ENCODE data around the gene BTN1A1. TPM values are rescaled to one million over a fixed set of nuclear protein-coding genes. Genes with fewer than 3 reads are reported as not detected.
"Not testable (repeated sequence)": the region's sequence is repeated elsewhere in the genome, so short reads cannot be mapped to it uniquely, and the experiment has no call there.

BTN1A1 gene
- total RNA-seq, 1 experiment from 2014 or later: not detected

DNA sequence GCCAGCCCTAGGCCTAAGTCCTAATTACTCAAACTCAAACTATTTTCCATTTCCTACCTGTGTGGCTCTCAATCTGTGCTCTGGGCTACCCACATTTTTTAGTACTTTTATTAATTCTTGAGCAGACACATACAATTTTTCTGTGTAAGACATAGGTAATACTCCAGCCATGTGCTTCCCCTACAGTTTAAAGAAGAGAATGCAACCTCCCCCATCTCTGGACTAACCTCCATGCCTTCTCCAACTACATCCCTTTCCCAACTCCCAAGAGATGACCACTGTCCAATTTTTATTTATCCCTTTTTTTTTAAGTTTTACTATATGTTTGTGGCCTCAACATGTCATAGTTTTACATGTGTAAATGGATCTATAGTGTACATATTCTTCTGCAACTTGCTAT is 43.9 kb downstream of the BTN1A1 start:
- Histone ChIP-seq H3K27me3 (no peaks in the 10 kb centered on the region), H3K36me3 (peaks cover 24% of the 10 kb centered on the region), H3K4me3 (no peak overlapping the region), H3K9me3 (no peaks in the 10 kb centered on the region)
- no peak for DNase-seq

GRCh38 chr6:26544473-26544872 is 44.4 kb downstream of the BTN1A1 start:
- H3K36me3 ChIP-seq: peaks cover 24% of the 10 kb centered on the region
- H3K4me3 ChIP-seq: no peak overlapping the region
- no peak for DNase-seq
- no peaks in the 10 kb centered on the region for H3K9me3 ChIP-seq
- H3K27me3 ChIP-seq: no peaks in the 10 kb centered on the region

GRCh38 chr6:26545627-26546026 is 45.5 kb downstream of the BTN1A1 start:
- no peak for DNase-seq
- Histone ChIP-seq H3K4me3 (no peak overlapping the region), H3K36me3 (peaks cover 21% of the 10 kb centered on the region), H3K9me3 (no peaks in the 10 kb centered on the region), H3K27me3 (no peaks in the 10 kb centered on the region)

DNA sequence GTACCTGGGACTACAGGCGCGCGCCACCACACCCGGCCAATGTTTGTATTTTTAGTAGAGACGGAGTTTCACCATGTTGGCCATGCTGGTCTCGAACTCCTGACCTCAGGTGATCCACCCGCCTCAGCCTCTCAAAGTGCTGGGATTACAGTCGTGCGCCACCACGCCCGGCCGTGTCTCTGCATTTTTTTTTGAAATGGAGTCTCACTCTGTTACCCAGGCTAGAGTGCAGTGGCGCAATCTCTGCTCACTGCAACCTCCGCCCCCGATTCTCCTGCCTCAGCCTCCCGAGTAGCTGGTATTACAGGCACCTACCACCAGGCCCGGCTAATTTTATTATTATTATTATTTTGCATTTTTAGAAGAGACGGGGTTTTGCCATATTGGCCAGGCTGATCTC is 47.3 kb downstream of the BTN1A1 start:
- peaks cover 18% of the 10 kb centered on the region for H3K36me3 ChIP-seq
- not testable (repeated sequence) for DNase-seq, H3K4me3 ChIP-seq, H3K9me3 ChIP-seq, H3K27me3 ChIP-seq

- Histone ChIP-seq H3K4me3 (peak overlapping the region; percentile 52), H3K27me3 (no peaks in the 10 kb centered on the region)
- peak; percentile 70 for DNase-seq
Measured at GRCh38 chr6:26550250-26550993, 50.3 kb downstream of the BTN1A1 start.

DNA sequence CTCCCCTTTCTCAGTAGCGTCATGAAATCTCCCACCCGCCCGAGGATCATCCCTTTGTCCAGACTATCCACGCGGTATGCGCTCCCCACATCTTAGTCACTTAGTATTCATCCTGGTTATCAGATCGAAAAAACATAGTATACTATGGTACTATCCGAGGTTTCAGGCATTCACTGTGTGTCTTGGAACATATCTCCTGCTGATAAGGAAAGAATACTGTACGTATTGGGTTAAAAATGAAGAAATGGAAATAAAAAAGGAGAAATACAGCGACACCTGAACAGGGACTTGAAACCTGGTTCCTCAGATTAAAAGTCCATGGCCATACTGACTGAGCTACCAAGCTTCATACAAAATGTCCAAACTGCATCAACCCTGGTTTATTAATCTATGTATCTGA is 52.1 kb downstream of the BTN1A1 start:
- DNase-seq: no peak
- Histone ChIP-seq H3K4me3 (no peak overlapping the region), H3K27me3 (no peaks in the 10 kb centered on the region), H3K36me3 (no peaks in the 10 kb centered on the region), H3K9me3 (no peaks in the 10 kb centered on the region)

More at GRCh38 chr6:26550250-26550993, 50.3 kb downstream of the BTN1A1 start:
- peaks cover 2% of the 10 kb centered on the region; the same call in 1 of the 2 replicates for H3K36me3 ChIP-seq
- no peaks in the 10 kb centered on the region for H3K9me3 ChIP-seq

GRCh38 chr6:26552640-26553188 is 52.6 kb downstream of the BTN1A1 start:
- Histone ChIP-seq H3K36me3 (no peaks in the 10 kb centered on the region), H3K4me3 (peak overlapping the region; percentile 53), H3K27me3 (no peaks in the 10 kb centered on the region), H3K9me3 (no peaks in the 10 kb centered on the region)
- no peak for DNase-seq

DNA sequence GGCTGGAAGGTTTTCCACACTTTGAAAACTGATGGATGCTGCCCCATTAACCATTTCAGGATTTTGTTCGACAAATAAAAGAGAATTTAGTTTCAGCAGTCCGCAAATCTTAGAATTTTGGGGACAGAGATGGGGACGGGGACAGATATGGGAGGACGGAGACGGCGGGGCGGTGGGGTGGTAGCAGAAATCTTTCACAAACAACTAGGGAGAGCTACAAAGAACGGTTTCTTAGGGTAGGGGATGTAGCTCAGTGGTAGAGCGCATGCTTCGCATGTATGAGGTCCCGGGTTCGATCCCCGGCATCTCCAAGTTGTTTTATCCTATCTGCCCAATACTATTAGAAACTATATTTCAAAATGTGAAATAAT is 53.1 kb downstream of the BTN1A1 start:
- no peaks in the 10 kb centered on the region for H3K9me3 ChIP-seq
- no peaks in the 10 kb centered on the region for H3K36me3 ChIP-seq
- peak overlapping the region; percentile 53 for H3K4me3 ChIP-seq
- H3K27me3 ChIP-seq: no peaks in the 10 kb centered on the region
- peak; percentile 49 for DNase-seq

DNA sequence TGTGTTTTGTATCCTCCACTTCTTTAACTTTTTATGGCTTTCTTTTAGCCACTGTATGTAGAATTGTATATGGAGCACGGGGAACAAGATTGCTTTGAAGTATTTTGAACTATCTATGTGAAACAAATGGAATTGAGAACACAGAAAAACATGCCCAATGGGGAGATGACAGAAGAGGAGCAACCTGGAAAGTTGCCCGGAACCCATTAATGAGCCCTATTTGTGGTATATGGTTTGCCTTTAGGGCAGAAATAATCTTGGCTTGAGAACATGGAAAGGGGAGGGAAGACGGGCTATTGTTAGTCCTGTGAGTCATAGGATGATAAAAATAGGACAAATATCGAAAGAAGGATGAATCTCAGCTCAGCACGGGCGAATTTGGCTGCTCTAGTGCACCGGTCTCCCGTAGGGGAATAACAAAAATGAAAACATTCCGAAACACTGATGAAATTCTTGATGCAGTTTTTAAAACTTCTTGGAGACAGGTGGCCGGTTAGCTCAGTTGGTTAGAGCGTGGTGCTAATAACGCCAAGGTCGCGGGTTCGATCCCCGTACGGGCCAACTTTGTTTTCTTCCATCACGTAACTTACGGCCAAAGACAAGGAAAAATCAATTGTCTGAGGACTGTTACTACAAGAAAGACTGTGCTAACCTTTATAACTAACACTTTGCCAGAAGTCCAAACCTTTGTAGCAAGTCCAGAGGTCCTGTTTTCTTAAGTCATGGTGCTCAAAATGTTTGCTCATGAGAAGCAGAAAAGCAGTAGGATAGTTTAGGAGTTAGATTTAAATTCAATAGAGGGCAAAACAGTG is 53.7 kb downstream of the BTN1A1 start:
- H3K9me3 ChIP-seq: no peaks in the 10 kb centered on the region

DNA sequence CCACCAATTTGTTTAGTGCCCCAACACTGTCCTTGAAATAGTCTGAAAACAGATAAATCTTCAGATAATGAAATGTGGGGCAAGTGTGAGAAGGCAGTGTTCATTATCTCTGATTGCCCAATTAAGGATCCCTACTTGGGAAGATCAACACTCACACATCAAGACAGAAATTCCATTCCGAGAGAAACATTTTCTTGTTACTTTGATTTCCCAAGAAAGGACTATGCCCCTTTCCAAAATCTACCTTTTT is 54.3 kb downstream of the BTN1A1 start:
- Histone ChIP-seq H3K4me3 (peak overlapping the region; percentile 53), H3K27me3 (no peaks in the 10 kb centered on the region), H3K36me3 (no peaks in the 10 kb centered on the region), H3K9me3 (no peaks in the 10 kb centered on the region)
- no peak for DNase-seq

More for the DNA sequence above, 53.7 kb downstream of the BTN1A1 start:
- Histone ChIP-seq H3K4me3 (peak overlapping the region; percentile 53), H3K27me3 (no peaks in the 10 kb centered on the region), H3K36me3 (no peaks in the 10 kb centered on the region)
- DNase-seq: peak; percentile 69

DNA sequence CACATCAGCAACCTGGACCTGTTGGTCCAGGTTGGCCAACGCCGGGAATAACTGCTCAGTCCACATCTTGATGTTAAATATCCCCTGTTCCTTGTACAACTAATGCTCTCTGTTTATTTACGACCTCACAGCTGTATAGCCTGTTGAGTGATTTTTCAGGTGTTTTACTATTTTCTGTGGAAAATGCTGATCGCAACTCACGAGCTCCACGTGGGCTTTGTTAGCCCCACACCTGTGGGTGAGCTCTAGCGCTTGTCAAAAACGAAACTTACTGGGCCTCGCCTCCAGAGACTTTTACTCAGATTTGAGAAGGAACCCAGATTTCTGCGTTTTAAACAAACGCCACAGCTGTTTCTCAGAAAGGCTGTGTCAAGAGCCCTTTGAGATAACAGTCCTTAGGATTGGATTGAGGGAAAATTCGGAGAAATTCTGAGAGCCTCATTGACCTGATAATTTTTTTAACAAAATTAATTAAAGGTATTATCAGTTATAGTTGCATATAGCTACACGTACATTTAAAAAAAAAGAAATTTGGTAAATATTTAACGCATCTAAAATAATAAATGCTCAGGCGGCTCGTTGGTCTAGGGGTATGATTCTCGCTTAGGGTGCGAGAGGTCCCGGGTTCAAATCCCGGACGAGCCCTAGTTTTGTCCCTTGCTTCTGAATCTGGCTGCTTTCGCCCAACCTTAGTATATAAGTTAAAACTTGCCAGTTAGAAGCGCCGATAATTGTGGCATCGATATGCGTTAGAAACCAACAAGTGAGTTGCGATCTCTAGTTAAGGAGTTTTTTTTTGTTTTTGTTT is 54.8 kb downstream of the BTN1A1 start:
- peak; percentile 43 for DNase-seq
- H3K4me3 ChIP-seq: peak overlapping the region; percentile 53

DNA sequence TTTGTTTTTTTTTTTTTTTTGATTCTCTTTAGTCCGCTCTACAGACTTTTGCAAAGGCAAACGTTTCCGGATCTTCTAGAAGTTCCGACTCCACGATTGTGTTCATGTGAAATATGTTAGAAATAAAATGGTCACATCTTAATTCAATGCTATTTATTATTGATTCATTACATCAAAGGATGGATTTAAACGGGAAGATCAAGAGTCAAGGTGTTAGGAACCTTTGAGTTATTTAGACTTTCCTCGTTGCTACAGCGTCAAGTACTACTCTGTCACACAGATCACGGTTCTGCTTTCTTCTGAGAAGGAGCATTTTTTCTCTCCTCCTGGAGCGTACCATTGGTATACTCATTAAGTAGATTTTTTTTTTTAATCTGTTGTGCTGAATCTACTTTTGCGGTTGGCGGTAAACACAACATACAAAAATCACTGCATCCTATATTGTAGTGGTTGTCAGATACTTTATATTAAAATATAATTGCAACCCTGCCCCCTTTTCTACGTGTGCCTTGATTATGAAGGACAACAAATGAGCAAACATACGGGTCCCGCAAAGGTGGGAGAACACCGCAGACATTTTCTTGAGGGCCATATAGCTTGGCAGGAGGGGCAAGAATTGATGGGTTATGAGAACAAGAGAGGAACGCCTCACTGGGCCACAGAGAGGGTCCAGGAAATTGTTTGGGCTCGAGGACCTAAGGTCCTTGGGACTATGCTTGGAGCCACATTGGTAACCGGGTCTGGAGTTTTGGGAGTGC is 55.6 kb downstream of the BTN1A1 start:
- peak overlapping the region; percentile 53 for H3K4me3 ChIP-seq
- no peaks in the 10 kb centered on the region for H3K9me3 ChIP-seq
- no peaks in the 10 kb centered on the region for H3K36me3 ChIP-seq
- no peaks in the 10 kb centered on the region for H3K27me3 ChIP-seq
- no peak for DNase-seq

More for the DNA sequence above, 54.8 kb downstream of the BTN1A1 start:
- no peaks in the 10 kb centered on the region for H3K9me3 ChIP-seq
- H3K27me3 ChIP-seq: no peaks in the 10 kb centered on the region
- H3K36me3 ChIP-seq: no peaks in the 10 kb centered on the region

- peak; percentile 65 for DNase-seq
- Histone ChIP-seq H3K36me3 (no peaks in the 10 kb centered on the region), H3K27me3 (no peaks in the 10 kb centered on the region), H3K9me3 (no peaks in the 10 kb centered on the region), H3K4me3 (peak overlapping the region; percentile 53)
Measured at GRCh38 chr6:26556263-26557070, 56.4 kb downstream of the BTN1A1 start.

Measured in MG63 (cell line).